GM21360 (cell line): ENCODE data around the gene EHD2.
"Not testable (repeated sequence)": the region's sequence is repeated elsewhere in the genome, so short reads cannot be mapped to it uniquely, and the experiment has no call there.

ENCODE experiments used
- ATAC-seq: cut with Tn5 transposase; IDR thresholded peaks from one replicate; pipeline ENCODE4 v1.9.1; 2021; ENCODE audit warnings: mild to moderate bottlenecking, moderate library complexity; ENCODE audit not compliant: unreplicated experiment

Gene EHD2

DNA sequence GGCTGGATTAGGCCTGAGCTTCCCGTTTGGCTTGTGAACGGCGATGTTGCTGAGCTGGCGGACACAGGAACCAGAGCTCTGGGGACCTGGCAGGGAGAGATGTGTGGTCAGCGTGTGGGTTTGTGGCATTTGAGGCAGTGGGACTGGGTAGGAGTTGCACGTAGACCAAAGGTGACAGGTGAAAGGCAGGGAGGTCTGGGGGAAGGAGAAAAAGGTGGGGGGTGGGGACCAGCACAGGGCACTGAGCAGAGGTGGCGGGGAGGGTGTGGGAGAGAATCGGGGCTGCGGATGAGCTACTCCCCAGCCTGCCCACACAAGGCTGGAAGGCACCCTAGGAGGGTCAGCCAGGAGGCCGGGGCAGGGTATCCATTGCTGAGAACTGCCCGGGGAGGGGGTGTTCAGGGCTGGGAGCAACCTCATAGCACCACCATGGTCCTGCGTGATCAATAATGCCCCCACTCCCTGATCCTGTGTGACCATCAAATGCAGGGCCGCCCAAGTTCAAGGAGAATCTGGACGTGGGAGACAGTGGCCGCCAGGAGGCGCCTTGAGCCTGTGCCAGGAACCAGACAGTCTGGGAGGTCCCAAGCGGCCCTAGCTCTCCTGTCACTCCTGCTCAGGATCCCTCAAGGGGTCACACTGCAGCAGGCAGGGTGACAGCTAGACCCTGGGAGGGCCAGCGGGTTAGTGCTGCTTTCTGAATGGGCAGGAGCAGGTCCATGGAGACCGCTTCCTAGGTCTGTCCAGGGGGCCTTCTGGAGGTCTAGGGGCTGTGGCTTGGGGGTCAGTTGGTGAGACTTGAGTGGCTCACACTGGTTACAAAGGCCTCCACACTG lies 52.5 kb downstream of the EHD2 start:
- ATAC-seq = no peak

DNA sequence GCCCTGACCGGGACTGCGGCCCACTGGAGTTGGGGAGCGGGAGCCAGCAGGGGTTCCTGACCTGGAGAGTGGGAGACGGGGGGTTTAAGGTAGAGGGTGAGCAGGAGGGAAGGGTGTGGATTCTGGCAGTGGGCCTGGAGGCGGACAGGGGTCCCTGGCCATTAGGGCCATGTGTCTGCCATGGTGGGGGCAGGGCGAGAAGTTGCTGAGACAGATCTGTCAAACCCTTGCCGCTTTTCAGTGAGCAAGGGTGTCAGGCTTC lies 53.1 kb downstream of the EHD2 start:
- ATAC-seq = no peak

DNA sequence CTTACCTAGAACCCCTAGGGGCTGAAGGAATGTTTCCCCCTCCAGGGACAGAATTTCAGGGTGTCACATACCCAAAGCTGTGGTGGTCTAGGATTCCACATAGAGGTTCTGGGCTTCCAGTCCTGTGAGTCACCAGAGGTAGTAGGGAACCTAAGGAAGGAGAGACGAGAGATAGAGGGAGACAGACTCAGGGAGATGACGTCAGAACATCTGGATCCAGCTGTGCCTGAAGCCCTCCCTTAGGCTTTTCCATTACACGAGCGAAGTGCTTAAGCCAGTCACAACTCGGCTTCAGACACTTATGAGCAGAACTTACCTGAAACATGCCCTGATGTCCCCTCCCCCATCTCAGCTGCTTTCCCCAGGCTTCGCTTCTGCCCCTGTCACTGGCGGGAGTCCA lies 53.4 kb downstream of the EHD2 start:
- ATAC-seq = no peak

DNA sequence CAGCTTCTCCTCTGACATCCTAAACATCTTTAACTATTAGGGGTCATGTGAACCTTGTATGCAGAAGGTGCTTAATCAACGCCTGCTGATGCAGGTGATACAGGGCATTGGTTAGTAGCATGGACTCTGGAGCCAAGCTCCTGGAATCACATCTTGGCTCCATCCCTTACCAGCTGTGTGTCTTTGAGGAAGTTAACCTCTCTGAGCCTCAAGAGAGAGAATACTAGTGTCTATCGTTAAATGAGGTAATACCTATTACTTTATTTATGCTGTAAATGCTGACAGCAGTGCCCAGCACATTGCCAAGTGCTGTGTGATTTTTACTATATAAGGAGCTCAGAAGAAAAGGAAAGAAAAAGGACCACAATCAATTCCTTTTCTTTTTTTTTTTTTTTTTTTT lies 54.1 kb downstream of the EHD2 start:
- no peak for ATAC-seq

DNA sequence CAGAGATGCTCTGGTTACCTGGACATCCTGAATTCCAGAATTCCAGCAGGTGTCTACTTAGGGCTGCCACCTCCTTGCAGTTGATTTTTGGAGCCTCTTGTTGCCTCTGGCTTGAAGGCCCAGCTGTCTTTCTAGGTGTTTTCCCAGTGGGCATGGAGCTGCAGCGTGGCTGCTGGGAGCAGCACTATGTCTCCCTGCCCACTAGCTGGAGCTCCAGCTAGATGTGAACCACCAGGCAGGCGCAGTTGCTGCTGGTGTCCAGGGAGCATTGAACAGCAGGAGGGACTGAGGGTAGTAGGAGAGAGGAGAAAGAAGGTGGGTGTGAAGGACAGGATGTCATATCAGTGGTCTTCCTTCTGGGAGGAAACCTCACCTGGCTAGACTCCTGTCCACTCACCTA lies 55.4 kb downstream of the EHD2 start:
- no peak for ATAC-seq

DNA sequence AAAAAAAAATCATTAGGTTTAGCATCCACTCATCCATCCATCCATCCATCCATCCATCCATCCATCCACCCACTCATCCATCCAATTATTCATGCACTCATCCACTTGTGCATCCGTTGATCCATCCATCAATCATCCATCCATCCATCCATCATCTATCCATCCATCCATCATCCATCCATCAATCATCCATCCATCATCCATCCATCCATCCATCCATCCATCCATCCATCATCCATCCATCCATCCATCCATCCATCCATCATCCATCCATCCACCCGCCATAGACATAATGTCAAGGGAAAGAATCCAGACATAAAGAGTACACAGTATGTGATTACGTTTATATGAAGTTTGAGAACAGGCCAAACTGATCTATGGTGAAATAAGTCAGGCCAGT lies 56.3 kb downstream of the EHD2 start:
- ATAC-seq = no peak

DNA sequence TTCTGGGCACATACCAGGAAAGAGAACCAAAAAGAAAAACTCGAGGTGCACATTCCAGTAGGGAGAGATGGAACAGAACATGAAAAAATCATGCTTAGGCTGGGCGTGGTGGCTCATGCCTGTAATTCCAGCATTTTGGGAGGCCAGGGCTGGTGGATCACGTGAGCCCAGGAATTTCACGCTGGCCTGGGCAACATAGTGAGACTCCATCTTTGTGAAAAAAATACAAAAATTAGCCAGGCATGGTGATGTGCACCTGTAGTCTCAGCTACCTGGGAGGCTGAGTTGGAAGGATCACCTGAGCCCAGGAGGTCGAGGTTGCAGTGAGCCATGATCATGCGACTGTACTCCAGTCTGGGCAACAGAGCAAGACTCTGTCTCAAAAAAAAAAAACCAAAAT lies 58.1 kb downstream of the EHD2 start:
- not testable (repeated sequence) for ATAC-seq

DNA sequence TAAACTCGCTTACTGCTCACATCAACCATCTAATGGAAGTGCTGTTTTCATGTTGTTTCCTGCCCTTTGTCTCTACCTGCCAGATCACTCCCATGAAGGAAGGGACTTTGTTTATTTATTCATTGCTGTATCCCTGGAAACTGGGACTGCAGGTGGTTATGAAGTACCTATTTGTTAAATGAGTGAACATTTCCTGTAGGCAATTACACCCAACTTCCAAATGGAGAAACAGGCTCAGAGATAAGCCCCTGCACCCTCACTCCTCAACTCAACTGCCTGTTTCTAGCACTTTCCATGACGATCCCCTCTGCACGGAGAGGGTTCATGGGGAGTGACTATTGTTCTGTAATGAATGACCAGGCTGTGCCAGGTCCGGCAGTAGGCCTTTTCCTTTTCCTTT lies 63.3 kb downstream of the EHD2 start:
- ATAC-seq = no peak

- ATAC-seq = not testable (repeated sequence)
Observed at GRCh38 chr19:47777245-47778048, 64.2 kb downstream of the EHD2 start.

DNA sequence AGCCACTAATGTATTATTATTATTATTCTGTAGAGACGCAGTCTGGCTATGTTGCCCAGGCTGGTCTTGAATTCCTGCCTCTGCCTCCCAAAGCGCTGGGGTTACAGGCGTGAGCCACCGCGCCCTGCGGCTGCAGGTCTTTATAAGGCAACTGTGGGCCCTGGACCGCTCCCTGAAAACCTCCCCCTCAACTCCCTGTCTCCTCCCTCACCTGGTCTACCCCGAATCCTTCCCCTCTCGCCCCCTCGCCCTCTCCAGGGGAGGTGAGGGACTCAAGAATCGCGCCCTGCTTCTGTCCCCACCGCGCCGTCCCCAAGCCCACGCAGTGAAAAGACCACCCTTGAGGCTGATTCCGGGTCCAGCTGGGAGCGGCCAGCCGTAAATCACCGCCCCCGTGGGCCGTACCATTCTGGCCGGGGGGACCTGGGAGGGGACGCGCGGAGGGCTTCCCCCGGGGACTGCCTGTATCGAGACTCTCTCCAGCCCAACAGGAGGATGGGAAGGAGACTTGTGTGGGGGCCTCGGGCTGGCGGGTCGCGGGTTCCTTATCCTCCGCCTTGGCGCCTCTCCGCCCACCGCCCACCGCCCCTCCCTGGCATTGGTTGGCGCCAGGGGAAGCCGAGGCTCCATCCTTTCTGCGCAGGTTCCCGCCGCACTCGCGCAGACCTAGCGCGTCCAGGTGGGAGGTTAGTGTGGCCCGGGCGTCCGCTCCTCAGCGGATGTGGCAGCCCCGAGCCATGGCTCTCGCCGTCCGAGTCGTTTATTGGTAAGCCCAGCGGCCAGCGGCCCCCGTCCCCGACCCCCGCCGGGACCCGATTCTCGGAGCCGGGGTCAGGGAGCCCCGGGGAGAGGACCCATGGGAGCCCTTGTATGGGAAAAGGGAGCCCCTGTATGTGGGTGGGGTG lies 65.1 kb downstream of the EHD2 start, which contains the start of gene SELENOW:
SELENOW (plus strand) TSS at position 655 of the 905 bp plus-strand sequence; CDS start at position 738, 83 bp downstream.
- peak; percentile 62 for ATAC-seq

DNA sequence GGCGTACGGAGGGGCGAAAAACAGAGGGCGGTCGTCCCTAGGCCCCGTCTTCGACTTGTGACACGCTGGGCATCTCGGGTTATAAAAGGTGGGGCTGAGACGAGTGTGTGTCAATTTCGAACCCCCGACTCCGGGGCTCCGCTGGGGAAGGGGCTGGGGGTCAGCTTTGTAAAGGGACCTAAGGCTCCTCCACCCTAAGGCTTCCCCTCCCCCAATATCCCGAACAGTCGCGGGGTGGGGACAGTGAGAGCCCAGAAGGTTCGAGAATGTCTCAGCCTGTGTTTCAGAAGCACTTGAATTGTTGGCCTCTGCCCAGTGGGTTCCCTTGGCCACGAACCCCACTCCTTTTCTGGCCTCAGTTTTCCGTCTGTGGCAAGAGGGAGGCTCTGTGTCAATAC lies 65.7 kb downstream of the EHD2 start:
- no peak for ATAC-seq

DNA sequence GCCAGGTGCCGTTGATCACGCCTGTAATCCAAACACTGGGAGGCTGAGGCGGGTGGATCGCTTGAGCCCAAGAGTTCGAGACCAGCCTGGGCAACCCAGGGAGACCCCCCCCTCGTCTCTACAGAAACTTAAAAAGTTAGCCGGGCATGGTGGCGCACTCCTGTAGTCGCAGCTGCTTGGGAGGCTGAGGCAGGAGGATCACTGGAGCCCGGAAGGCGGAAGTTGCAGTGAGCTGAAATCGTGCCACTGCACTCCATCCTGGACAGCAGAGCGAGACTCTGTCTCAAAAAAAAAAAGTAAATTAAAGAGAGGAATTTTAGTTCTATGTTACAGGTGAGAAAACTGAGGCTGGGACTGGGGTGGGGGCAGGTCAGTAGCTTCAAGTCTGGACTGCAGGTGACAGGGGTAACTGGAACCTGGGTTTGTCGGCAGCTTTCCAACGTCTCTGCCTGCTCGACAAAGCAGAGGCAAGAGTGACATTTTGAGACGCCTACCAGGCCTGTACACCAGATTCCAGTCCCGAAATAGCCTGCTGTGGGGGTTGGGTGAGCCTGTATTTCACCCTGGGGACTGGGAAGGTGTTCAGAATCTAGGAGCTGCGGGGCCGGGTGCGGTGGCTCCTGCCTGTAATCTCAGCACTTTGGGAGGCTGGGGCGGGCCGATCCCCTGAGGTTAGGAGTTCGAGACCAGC lies 66.4 kb downstream of the EHD2 start:
- no peak for ATAC-seq

- no peak for ATAC-seq
Observed at GRCh38 chr19:47780215-47780551, 67.0 kb downstream of the EHD2 start.

DNA sequence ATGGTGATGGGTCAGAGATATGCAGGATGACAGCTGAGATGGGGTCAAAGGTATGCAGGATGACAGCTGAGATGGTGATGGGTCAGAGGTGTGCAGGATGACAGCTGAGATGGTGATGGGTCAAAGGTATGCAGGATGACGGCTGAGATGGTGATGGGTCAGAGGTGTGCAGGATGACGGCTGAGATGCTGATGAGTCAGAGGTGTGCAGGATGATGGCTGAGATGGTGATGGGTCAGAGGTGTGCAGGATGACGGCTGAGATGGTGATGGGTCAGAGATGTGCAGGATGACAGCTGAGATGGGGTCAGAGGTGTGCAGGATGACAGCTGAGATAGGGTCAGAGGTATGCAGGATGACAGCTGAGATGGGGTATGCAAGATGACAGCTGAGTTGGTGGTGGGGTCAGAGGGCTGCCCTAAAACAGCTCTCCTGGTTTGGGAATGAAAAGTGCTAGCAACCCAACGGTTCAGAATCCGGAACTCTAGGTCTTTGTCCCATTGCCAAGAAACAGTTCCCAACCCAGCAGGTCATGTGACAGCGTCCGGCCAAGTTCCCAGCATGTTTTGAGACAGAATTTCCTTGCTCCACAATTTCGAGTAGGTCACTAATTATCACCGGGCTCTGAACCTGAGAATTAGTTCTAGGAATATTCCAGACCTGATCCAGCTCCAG lies 68.5 kb downstream of the EHD2 start:
- no peak for ATAC-seq

GRCh38 chr19:47786566-47786965 lies 73.3 kb downstream of the EHD2 start:
- no peak for ATAC-seq

DNA sequence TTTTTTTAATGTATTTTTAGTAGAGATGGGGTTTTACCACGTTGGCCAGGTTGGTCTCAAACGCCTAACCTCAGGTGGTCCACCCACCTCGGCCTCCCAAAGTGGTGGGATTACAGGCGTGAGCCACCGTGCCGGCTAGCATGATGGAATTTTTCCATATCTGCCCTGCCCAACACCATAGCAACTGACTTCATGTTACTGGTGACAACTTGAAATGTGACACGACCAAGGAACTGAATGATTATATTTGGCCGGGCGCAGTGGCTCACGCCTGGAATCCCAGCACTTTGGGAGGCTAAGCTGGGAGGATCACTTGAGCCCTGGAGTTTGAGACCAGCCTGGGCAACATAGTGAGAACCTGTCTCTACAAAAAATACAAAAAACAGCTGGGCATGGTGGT lies 74.1 kb downstream of the EHD2 start:
- ATAC-seq = not testable (repeated sequence)

GRCh38 chr19:47789811-47790210 lies 76.6 kb downstream of the EHD2 start:
- ATAC-seq = not testable (repeated sequence)

DNA sequence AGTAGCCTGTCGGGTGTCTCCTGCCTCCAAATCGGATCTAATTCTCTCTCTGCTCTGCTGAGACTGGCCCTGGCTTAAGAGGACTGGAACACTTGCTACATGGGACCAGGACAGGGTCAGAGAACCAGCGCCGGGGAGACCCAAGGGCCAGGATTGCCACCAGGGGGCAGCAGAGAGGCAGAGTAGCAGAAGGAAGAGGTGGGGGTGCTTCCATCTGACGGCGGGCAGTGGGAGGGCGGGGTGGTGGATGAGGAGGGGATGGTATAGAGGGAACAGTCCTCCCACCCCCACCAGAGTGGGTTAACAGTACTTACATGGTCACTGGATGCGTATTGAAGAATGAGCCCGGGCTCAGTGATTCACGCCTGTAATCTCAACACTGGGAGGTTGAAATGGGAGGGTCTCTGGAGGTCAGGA lies 77.2 kb downstream of the EHD2 start:
- no peak for ATAC-seq

- no peak for ATAC-seq
Observed at GRCh38 chr19:47792616-47793015, 79.4 kb downstream of the EHD2 start.
